Gastrocnemius medialis (tissue), 4 donors: ENCODE measurements around the gene ITFG1.

ENCODE experiments used
- CTCF ChIP-seq, 5 experiments: fragments of 450-650 bp in 3 of 5; fragments of 200-600 bp in 2 of 5; sonication (generic) in 2 of 5; IDR thresholded peaks in 4 of 5; conservative IDR thresholded peaks in 1 of 5; 1 replicate in 4 of 5; 2 replicates in 1 of 5; pipeline ENCODE4 v1.5.1; 2016 to 2019; ENCODE audit warnings: antibody characterized with exemption in 5 of 5, mild to moderate bottlenecking in 3 of 5, moderate library complexity in 3 of 5
- POLR2A ChIP-seq, 2 donors: fragments of 450-650 bp; IDR thresholded peaks; one replicate each; pipeline ENCODE4 v1.6.1; 2017; ENCODE audit warnings: antibody characterized with exemption in 2 of 2, mild to moderate bottlenecking in 2 of 2, moderate library complexity in 2 of 2

GRCh38 chr16:47469227-47469626 is 8.4 kb upstream of the ITFG1 start:
- TF ChIP-seq POLR2A (IDR thresholded peaks at IDR 0.05) (no peak), CTCF (IDR thresholded peaks at IDR 0.05 in 4 of 5, conservative IDR thresholded peaks at IDR 0.05 in 1 of 5) (no peak)
